MM.1S (cell line): ENCODE results near the gene SAA4.

ENCODE experiments used
- DNase-seq: peaks from one replicate; pipeline ENCODE4 v3.0.0-alpha.2; 2015
- H2AFZ ChIP-seq: fragments of 300-600 bp; sonication (generic); 2 replicates; pipeline ENCODE4 v1.6.0; 2016; ENCODE audit warnings: antibody characterized with exemption, low read length
- H3F3A ChIP-seq: fragments of 300-600 bp; sonication (generic); 2 replicates; pipeline ENCODE4 v1.6.1; 2016; ENCODE audit warnings: mild to moderate bottlenecking, antibody characterized with exemption, low read length, moderate library complexity, mixed read lengths; ENCODE audit not compliant: insufficient read depth
- H3K27ac ChIP-seq: fragments of 300-600 bp; sonication (generic); 2 replicates; pipeline ENCODE4 v1.5.1; 2016; ENCODE audit warnings: mild to moderate bottlenecking, low read length
- H3K27me3 ChIP-seq: fragments of 300-600 bp; sonication (generic); replicated peaks from 2 replicates; pipeline ENCODE4 v1.6.0; 2016; ENCODE audit warnings: low read length; ENCODE audit not compliant: insufficient read depth
- H3K36me3 ChIP-seq: fragments of 300-600 bp; sonication (generic); replicated peaks from 2 replicates; pipeline ENCODE4 v1.6.1; 2016; ENCODE audit warnings: mild to moderate bottlenecking, low read length, mixed read lengths; ENCODE audit not compliant: insufficient read depth
- H3K4me1 ChIP-seq: fragments of 300-600 bp; sonication (generic); 2 replicates; pipeline ENCODE4 v1.6.1; 2016; ENCODE audit warnings: low read length, mixed read lengths
- H3K4me2 ChIP-seq: fragments of 300-600 bp; sonication (generic); 2 replicates; pipeline ENCODE4 v1.6.0; 2016; ENCODE audit warnings: low read depth, low read length
- H3K4me3 ChIP-seq: fragments of 300-600 bp; sonication (generic); 2 replicates; pipeline ENCODE4 v1.5.1; 2016; ENCODE audit warnings: low read length, mixed read lengths
- H3K79me2 ChIP-seq: fragments of 300-600 bp; sonication (generic); 2 replicates; pipeline ENCODE4 v1.6.1; 2016; ENCODE audit warnings: mixed run types, low read length, mixed read lengths
- H3K9ac ChIP-seq: fragments of 300-600 bp; sonication (generic); 2 replicates; pipeline ENCODE4 v1.6.1; 2016; ENCODE audit warnings: low read length, mixed read lengths
- H3K9me2 ChIP-seq: fragments of 300-600 bp; sonication (generic); replicated peaks from 2 replicates; pipeline ENCODE4 v1.6.1; 2016; ENCODE audit warnings: mild to moderate bottlenecking, low read length, mixed read lengths; ENCODE audit not compliant: insufficient read depth
- H3K9me3 ChIP-seq: fragments of 300-600 bp; sonication (generic); replicated peaks from 2 replicates; pipeline ENCODE4 v1.6.1; 2016; ENCODE audit warnings: mild to moderate bottlenecking, low read length, mixed read lengths; ENCODE audit not compliant: insufficient read depth
- H4K20me1 ChIP-seq: fragments of 300-600 bp; sonication (generic); 2 replicates; pipeline ENCODE4 v1.6.1; 2016; ENCODE audit warnings: mild to moderate bottlenecking, low read length, moderate library complexity, mixed read lengths; ENCODE audit not compliant: insufficient read depth
- EZH2 ChIP-seq: fragments of 300-600 bp; sonication (generic); optimal IDR thresholded peaks from 2 replicates; pipeline ENCODE3; 2017; ENCODE audit warnings: low read depth, mild to moderate bottlenecking, antibody characterized with exemption, low read length, mixed read lengths
- EZH2phosphoT487 ChIP-seq: fragments of 300-600 bp; sonication (generic); IDR thresholded peaks from 2 replicates; pipeline ENCODE4 v1.6.1; 2018; ENCODE audit warnings: antibody characterized with exemption, low read length
- TF ChIP-seq, protein P1 (sequence below): fragments of 300-600 bp; sonication (generic); IDR thresholded peaks from 2 replicates; pipeline ENCODE4 v1.5.1; 2016; ENCODE audit warnings: antibody characterized with exemption, low read length, mixed read lengths

The SAA4 gene, protein sequence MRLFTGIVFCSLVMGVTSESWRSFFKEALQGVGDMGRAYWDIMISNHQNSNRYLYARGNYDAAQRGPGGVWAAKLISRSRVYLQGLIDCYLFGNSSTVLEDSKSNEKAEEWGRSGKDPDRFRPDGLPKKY

DNA sequence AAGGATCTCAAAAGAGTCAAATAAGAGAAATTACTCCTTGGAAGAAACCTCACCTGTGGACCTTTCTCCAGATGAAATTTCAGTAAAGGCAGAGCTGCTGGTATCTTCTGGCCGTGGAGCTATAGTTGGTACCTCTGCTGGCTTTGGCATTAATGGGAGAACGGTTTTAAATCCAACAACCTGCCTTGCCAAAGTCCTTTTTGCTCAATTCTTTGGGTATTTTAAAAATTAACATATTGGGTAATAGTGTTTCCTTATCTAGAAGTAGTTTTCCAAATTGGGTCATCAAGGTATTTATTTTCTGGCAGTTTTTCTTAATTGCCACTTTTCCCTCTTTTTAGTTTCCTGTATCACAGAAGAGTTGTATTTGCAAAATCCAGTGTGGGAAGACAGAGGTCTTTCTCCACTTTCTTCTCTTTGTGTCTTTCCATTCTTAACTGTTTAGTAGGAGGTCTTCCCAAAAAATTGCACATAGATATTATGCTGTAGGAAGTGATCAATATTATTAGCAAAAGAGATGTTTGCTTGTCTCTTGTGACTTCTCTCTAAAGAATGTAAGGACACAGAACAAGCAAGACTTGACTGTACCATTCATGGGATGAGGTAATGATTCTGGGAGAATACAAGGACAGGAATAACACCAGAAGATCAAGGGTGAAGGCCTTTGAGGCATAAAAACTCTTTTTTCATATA lies at the start of gene SAA4:
SAA4 (minus strand) TSS at position 139 of the 693 bp plus-strand sequence. CDS start 876 bp downstream, outside the sequence.
- H2AFZ ChIP-seq, result no peak within 1 kb of the TSS
- no peak for TF ChIP-seq EZH2
- TF ChIP-seq, protein P1, sequence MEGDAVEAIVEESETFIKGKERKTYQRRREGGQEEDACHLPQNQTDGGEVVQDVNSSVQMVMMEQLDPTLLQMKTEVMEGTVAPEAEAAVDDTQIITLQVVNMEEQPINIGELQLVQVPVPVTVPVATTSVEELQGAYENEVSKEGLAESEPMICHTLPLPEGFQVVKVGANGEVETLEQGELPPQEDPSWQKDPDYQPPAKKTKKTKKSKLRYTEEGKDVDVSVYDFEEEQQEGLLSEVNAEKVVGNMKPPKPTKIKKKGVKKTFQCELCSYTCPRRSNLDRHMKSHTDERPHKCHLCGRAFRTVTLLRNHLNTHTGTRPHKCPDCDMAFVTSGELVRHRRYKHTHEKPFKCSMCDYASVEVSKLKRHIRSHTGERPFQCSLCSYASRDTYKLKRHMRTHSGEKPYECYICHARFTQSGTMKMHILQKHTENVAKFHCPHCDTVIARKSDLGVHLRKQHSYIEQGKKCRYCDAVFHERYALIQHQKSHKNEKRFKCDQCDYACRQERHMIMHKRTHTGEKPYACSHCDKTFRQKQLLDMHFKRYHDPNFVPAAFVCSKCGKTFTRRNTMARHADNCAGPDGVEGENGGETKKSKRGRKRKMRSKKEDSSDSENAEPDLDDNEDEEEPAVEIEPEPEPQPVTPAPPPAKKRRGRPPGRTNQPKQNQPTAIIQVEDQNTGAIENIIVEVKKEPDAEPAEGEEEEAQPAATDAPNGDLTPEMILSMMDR, result no peak
- no peak for TF ChIP-seq EZH2phosphoT487
- no peak within 1 kb of the TSS for H3K4me2 ChIP-seq
- H3K9me3 ChIP-seq, result no peaks in the 10 kb centered on the region
- H4K20me1 ChIP-seq, result no peaks in the 10 kb centered on the region
- no peaks in the 10 kb centered on the region for H3K36me3 ChIP-seq
- no peak within 1 kb of the TSS for H3K4me3 ChIP-seq
- H3K4me1 ChIP-seq, result no peaks in the 10 kb centered on the region
- H3K27ac ChIP-seq, result no peak within 1 kb of the TSS
- no peaks in the 10 kb centered on the region for H3K9me2 ChIP-seq
- DNase-seq, result no peak
- H3K79me2 ChIP-seq, result no peaks in the 10 kb centered on the region
- no peaks in the 10 kb centered on the region for H3F3A ChIP-seq
- peaks cover 4% of the 10 kb centered on the region; the same call in 1 of the 2 replicates for H3K27me3 ChIP-seq
- no peak within 1 kb of the TSS for H3K9ac ChIP-seq

DNA sequence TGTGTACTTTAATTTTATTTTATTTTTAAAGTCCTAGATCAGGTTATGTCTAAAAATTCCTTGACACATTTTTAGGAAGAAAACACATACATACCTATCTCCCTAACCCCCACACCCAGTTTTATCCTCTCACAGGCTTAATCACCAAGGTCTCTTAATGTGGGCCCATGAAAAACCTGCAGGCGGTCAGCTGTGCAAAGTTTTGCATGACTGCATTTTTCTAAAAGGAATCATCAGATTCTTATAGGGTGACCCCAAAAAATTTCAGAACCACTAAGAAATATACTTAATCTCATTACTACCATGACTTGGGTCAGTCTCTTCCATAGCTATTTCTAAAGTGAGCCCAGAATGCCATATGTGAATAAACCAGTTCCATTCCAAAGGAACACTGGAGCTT lies 49.2 kb upstream of the SAA4 start:
- Histone ChIP-seq H3K79me2 (no peaks in the 10 kb centered on the region), H3K4me2 (no peak overlapping the region), H3K9me2 (no peaks in the 10 kb centered on the region), H3K36me3 (no peaks in the 10 kb centered on the region), H3K9ac (no peak overlapping the region), H3K27ac (no peak overlapping the region), H4K20me1 (no peaks in the 10 kb centered on the region), H2AFZ (no peak overlapping the region), H3K9me3 (no peaks in the 10 kb centered on the region), H3F3A (peaks cover 1% of the 10 kb centered on the region; the same call in 1 of the 2 replicates), H3K27me3 (no peaks in the 10 kb centered on the region), H3K4me3 (no peak overlapping the region), H3K4me1 (no peaks in the 10 kb centered on the region)
- TF ChIP-seq EZH2phosphoT487, result no peak
- no peak for TF ChIP-seq EZH2
- DNase-seq, result no peak

DNA sequence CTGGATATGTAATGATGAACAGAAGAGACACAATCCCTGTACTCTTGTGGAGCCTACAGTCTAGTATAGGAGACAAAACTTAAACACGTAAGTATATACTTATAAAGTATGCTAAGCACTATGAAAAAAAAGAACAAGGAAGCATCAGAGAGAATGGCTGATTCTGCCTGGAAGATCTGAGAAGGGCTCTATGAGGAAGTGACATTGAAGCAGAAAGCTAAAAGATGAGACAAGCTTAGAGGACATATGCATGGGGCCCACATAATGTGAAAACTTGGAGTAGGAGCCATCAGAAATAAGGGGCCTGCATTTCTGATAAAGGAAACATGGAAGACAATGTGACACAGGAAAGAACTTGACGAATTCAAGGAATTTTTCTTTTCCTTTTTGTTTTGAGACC lies 46.0 kb upstream of the SAA4 start:
- no peaks in the 10 kb centered on the region for H3K79me2 ChIP-seq
- H3F3A ChIP-seq, result peaks cover 11% of the 10 kb centered on the region; the same call in 1 of the 2 replicates
- DNase-seq, result no peak
- H3K27ac ChIP-seq, result no peak overlapping the region
- no peaks in the 10 kb centered on the region for H3K27me3 ChIP-seq
- no peaks in the 10 kb centered on the region for H3K9me2 ChIP-seq
- TF ChIP-seq, protein P1, result no peak
- no peak for TF ChIP-seq EZH2phosphoT487
- no peaks in the 10 kb centered on the region for H4K20me1 ChIP-seq
- H3K4me2 ChIP-seq, result no peak overlapping the region
- H3K9me3 ChIP-seq, result no peaks in the 10 kb centered on the region
- peaks cover 8% of the 10 kb centered on the region for H3K4me1 ChIP-seq
- H3K36me3 ChIP-seq, result 0 out of 2 replicates have a peak, but pooled peaks cover 8% of the 10 kb centered on the region
- H2AFZ ChIP-seq, result no peak overlapping the region
- no peak overlapping the region for H3K9ac ChIP-seq
- no peak overlapping the region for H3K4me3 ChIP-seq
